Lung (tissue), 12 donors: ENCODE results near the gene TMEM238. TPM values are rescaled to one million over a fixed set of nuclear protein-coding genes. Genes with fewer than 3 reads are reported as not detected.

Source experiments
- ATAC-seq: fragments of 200-7000 bp; cut with Tn5 transposase; one replicate; pipeline ENCODE4 v1.9.1; 2020; ENCODE audit warnings: moderate number of reproducible peaks; ENCODE audit not compliant: insufficient read depth, low FRiP score
- DNase-seq, 3 donors: peaks; one replicate each; pipeline ENCODE4 v3.0.0-alpha.2; 2013 to 2017
- H3K27ac ChIP-seq, 2 donors: one replicate each; pipeline ENCODE4 v1.5.1; 2013; ENCODE audit warnings: mild to moderate bottlenecking in 2 of 2, moderate library complexity in 2 of 2, control low read depth in 1 of 2, inconsistent platforms in 1 of 2, low read depth in 1 of 2, low read length in 1 of 2
- H3K27me3 ChIP-seq, 3 donors: one replicate each; pipeline ENCODE4 v1.5.1; 2013; ENCODE audit warnings: low read length in 2 of 3; ENCODE audit not compliant: control insufficient read depth in 3 of 3, insufficient read depth in 3 of 3
- H3K36me3 ChIP-seq, 4 donors: one replicate each; pipeline ENCODE4 v1.5.1; 2013; ENCODE audit warnings: low read length in 4 of 4, mild to moderate bottlenecking in 1 of 4, moderate library complexity in 1 of 4; ENCODE audit not compliant: control insufficient read depth in 4 of 4, insufficient read depth in 4 of 4
- H3K4me1 ChIP-seq, 5 donors: one replicate each; pipeline ENCODE4 v1.5.1; 2013; ENCODE audit warnings: low read length in 5 of 5, mild to moderate bottlenecking in 2 of 5, moderate library complexity in 1 of 5; ENCODE audit not compliant: control insufficient read depth in 5 of 5, insufficient read depth in 5 of 5
- H3K4me3 ChIP-seq: one replicate; pipeline ENCODE4 v1.5.1; 2013; ENCODE audit warnings: mild to moderate bottlenecking, control low read depth, moderate library complexity
- H3K9ac ChIP-seq, 2 donors: one replicate each; pipeline ENCODE4 v1.5.1; 2013; ENCODE audit warnings: low read length in 2 of 2, control low read depth in 1 of 2; ENCODE audit not compliant: insufficient read depth in 1 of 2
- H3K9me3 ChIP-seq, 4 donors: one replicate each; pipeline ENCODE4 v1.5.1; 2013; ENCODE audit warnings: low read length in 3 of 4, mild to moderate bottlenecking in 1 of 4, moderate library complexity in 1 of 4; ENCODE audit not compliant: control insufficient read depth in 4 of 4, insufficient read depth in 3 of 4
- WGBS, 2 donors: extraction: QIAGEN DNeasy Blood & Tissue Kit; methylation state at CpG; one replicate each; pipeline ENCODE4 v1.1.7; 2013; 5-methylcytosine and 5-hydroxymethylcytosine counted together
- polyA plus RNA-seq, 2 donors: library from polyadenylated mRNA; stranded (reverse); fragments of 200-250 nt; gene quantifications; one replicate each; pipeline ENCODE4 v1.2.1, GENCODE V29; 2013
- total RNA-seq, 2 donors: library from RNA; depleted of rRNA in 1 of 2; stranded (reverse); fragments of >200 nt in 1 of 2; gene quantifications; one replicate each; pipeline ENCODE4 v1.2.1, GENCODE V29; 2014 to 2021
- TF ChIP-seq, protein P1 (sequence below): IDR thresholded peaks from 2 replicates; pipeline ENCODE4 v1.5.1; 2012; ENCODE audit warnings: mild to moderate bottlenecking; ENCODE audit errors: control extremely low read depth, extremely low read depth
- donor health status: control.
- donor health status: control.
- donor health status: Bipolar disorder and iron deficiency.
- donor health status: healthy.
- donor health status: DM: yes; HTN: yes; CAD: no.

The TMEM238 gene
- total and polyA plus RNA-seq, 4 donors: 0.43 to 31.0 (median 0.82) TPM

DNA sequence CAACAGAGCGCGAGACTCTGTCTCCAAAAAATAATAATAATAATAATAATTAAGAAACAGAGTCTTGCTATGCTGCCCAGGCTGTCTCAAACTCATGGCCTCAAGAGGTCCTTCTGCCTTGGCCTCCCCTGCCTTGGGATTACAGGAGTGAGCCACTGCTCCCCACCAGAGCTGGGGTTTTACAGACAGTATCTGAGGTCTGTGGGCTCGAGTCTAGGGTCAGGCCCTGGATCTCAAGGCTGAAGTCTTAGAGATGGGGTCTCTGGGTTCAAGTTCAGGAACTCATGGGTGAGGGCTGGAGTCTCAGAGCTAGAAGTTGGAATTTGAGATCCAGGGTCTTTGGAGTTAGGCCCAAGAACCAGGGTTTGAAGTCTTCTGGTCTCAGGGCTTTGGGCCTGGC lies 17.3 kb downstream of the TMEM238 start:
- no peak for ATAC-seq
- Histone ChIP-seq H3K9me3 (peaks cover 0 to 4% (median 0%) of the 10 kb centered on the region in 4 donors), H3K9ac (no peak overlapping the region), H3K36me3 (no peaks in the 10 kb centered on the region), H3K4me3 (no peak overlapping the region), H3K27ac (no peak overlapping the region), H3K4me1 (peaks cover 0 to 11% (median 0%) of the 10 kb centered on the region in 5 donors), H3K27me3 (peaks cover 0 to 25% (median 8%) of the 10 kb centered on the region in 3 donors)
- TF ChIP-seq, protein P1, sequence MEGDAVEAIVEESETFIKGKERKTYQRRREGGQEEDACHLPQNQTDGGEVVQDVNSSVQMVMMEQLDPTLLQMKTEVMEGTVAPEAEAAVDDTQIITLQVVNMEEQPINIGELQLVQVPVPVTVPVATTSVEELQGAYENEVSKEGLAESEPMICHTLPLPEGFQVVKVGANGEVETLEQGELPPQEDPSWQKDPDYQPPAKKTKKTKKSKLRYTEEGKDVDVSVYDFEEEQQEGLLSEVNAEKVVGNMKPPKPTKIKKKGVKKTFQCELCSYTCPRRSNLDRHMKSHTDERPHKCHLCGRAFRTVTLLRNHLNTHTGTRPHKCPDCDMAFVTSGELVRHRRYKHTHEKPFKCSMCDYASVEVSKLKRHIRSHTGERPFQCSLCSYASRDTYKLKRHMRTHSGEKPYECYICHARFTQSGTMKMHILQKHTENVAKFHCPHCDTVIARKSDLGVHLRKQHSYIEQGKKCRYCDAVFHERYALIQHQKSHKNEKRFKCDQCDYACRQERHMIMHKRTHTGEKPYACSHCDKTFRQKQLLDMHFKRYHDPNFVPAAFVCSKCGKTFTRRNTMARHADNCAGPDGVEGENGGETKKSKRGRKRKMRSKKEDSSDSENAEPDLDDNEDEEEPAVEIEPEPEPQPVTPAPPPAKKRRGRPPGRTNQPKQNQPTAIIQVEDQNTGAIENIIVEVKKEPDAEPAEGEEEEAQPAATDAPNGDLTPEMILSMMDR: no peak
- 59 to 75% methylated on average over 3 of the region's 3 CpGs for WGBS, 2 donors
- no peak for DNase-seq

DNA sequence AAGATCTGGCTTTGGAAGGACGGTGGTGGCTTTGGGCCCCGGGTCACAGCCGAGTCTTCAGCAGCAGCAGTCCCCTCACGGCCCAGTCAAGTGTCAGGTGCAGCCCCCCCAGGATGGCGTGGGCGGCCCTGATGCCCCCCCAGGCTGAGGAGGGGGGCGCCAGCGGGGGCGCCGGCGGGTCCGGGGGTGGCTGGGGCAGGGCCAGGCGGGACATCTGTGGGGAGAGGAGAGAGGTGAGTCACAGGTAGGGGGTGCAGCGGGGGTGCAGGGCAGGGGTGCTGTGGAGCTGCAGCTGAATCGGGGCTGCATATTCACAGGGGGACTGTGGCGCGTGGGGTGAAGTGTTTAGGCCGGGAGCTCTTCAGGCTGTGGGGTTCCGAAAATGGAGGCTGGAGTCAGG lies 18.1 kb downstream of the TMEM238 start:
- no peak overlapping the region for H3K27ac ChIP-seq
- H3K4me3 ChIP-seq: no peak overlapping the region
- DNase-seq (no peak), ATAC-seq (no peak)
- no peaks in the 10 kb centered on the region for H3K36me3 ChIP-seq
- peaks cover 0 to 22% (median 6%) of the 10 kb centered on the region in 3 donors for H3K27me3 ChIP-seq
- peaks cover 0 to 11% (median 0%) of the 10 kb centered on the region in 5 donors for H3K4me1 ChIP-seq
- peaks cover 0 to 3% (median 0%) of the 10 kb centered on the region in 4 donors for H3K9me3 ChIP-seq
- TF ChIP-seq, protein P1: no peak
- H3K9ac ChIP-seq: no peak overlapping the region
- 71 to 75% methylated on average over 16 to 19 of the region's 19 CpGs for WGBS, 2 donors

DNA sequence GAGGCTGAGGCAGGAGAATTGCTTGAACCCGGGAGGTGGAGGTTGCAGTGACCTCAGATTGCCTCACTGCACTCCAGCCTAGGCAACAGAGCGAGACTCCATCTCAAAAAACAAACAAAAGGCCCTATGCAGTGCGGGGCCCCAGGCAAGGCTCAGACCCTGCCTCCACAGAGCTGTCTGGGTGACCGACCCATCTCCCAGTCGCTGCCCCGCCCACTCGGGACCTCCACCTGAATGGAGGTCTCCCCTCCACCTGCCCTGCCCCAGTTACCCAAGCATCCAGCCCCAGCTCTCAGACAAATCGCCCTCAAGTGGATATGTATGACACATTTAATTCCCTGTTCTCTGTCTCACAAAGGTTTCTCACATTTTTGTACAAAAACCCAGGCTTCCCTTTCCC lies 18.8 kb downstream of the TMEM238 start:
- H3K27me3 ChIP-seq: peaks cover 0 to 15% (median 2%) of the 10 kb centered on the region in 3 donors
- H3K36me3 ChIP-seq: no peaks in the 10 kb centered on the region
- no peak overlapping the region for H3K27ac ChIP-seq
- H3K9ac ChIP-seq: no peak overlapping the region
- H3K4me1 ChIP-seq: peaks cover 0 to 11% (median 0%) of the 10 kb centered on the region in 5 donors
- 82 to 90% methylated on average over 8 of the region's 8 CpGs for WGBS, 2 donors
- TF ChIP-seq, protein P1: no peak
- ATAC-seq (no peak), DNase-seq (no peak)
- no peaks in the 10 kb centered on the region for H3K9me3 ChIP-seq
- no peak overlapping the region for H3K4me3 ChIP-seq
